ENCODE results near the gene OPRL1.
"Not testable (repeated sequence)": the region's sequence is repeated elsewhere in the genome, so short reads cannot be mapped to it uniquely, and the experiment has no call there.

The OPRL1 gene

DNA sequence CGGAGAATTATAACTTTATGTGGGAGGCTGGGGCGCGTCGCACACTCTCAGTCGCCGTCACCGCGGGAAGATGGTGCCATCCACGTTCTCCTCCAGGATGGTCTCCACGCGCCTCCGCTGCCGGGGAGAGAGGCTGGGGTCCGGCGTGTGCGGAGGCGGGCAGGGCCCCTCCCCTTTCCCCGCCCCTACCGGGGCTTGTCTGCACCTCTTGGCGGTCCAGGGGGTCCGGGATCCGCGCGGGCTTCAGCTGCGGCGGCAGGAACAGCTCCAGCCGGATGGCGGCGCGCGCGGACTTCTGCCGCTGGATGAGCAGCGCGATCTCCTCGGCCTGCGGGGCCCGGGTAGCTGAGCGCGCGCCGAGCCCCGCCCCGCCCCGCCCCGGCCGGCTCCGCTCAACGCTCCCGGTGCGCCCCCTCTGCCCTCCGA lies 3.5 kb downstream of the OPRL1 start:
- ChIA-PET POLR2A (no interaction called here), CTCF (interaction anchor here (0.6 to 8.7 kb wide), 12 partner anchors 15 to 108 kb away, joined by 3 to 51 read pairs (median 4); partner anchors contain the start of genes PRPF6 and TCEA2)
- DNase-seq (ENCODE audit: low read depth, low spot score): no peak
- TF ChIP-seq, protein P1, sequence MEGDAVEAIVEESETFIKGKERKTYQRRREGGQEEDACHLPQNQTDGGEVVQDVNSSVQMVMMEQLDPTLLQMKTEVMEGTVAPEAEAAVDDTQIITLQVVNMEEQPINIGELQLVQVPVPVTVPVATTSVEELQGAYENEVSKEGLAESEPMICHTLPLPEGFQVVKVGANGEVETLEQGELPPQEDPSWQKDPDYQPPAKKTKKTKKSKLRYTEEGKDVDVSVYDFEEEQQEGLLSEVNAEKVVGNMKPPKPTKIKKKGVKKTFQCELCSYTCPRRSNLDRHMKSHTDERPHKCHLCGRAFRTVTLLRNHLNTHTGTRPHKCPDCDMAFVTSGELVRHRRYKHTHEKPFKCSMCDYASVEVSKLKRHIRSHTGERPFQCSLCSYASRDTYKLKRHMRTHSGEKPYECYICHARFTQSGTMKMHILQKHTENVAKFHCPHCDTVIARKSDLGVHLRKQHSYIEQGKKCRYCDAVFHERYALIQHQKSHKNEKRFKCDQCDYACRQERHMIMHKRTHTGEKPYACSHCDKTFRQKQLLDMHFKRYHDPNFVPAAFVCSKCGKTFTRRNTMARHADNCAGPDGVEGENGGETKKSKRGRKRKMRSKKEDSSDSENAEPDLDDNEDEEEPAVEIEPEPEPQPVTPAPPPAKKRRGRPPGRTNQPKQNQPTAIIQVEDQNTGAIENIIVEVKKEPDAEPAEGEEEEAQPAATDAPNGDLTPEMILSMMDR (IDR thresholded peaks at IDR 0.05; ENCODE audit: insufficient read depth, low read length, missing control alignments): peak; percentile 78
- peak overlapping the region; percentile 52 for H3K4me3 ChIP-seq (ENCODE audit: low read depth, low read length)

DNA sequence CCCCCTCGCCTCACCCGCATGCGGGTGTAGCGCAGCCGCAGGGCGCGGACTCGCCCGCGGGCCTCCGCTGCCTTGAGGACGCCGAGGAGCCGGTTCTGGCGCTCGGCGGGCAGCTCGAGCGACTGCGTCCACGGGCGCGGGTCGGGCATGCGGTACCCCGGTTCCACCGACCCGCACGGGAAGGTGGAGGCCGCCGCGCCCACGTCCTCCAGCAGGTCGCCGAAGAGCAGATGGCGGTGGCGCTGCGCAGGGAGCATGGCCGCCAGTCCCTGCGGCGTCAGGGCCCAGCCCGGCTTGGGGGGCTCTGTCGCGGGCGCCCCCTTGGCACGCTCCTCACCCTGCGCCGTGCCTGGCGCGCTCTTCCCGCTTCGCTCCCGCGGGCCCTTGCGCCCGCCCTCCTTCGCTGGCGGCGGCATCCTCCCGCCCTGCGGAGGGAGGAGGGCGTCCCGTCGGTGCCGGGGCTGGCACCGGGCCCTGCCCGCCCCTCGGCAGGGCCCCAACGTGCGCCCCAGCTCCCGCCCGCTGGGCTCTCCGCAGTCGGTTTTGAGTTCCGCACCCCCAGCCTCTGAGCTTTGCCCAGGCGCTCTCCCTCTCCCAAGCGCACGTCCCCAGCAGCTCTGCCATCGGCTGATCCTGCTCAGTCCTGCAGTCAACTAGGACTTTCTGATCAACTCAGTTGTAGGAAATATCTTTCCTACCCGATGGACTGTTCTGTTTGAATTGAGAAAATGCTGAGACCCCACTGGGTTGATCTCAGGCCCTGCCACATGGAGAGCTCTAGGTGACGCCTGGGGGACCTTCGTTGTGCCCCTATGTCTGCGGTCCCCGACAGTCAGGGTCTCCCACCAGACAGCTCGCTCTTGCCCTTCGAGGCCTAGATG lies 4.2 kb downstream of the OPRL1 start, which contains the start of gene LKAAEAR1:
TSS of gene LKAAEAR1 (minus strand) at position 595 of the 881 bp plus-strand sequence. CDS start at position 416, 179 bp downstream.
- CTCF ChIA-PET: interaction anchor here (0.6 to 8.7 kb wide), 14 partner anchors 15 to 109 kb away, joined by 3 to 51 read pairs (median 4); partner anchors contain the start of genes NPBWR2, PRPF6 and TCEA2
- peak within 1 kb of the TSS; percentile 52 for H3K4me3 ChIP-seq (ENCODE audit: low read depth, low read length)
- TF ChIP-seq, protein P1 (IDR thresholded peaks at IDR 0.05; ENCODE audit: insufficient read depth, low read length, missing control alignments): no peak
- POLR2A ChIA-PET: interaction anchor here (1.0 kb wide), 1 partner anchor 219 kb away, joined by 3 read pairs; the partner anchor contains the start of gene TPD52L2
- DNase-seq (ENCODE audit: low read depth, low spot score): no peak

DNA sequence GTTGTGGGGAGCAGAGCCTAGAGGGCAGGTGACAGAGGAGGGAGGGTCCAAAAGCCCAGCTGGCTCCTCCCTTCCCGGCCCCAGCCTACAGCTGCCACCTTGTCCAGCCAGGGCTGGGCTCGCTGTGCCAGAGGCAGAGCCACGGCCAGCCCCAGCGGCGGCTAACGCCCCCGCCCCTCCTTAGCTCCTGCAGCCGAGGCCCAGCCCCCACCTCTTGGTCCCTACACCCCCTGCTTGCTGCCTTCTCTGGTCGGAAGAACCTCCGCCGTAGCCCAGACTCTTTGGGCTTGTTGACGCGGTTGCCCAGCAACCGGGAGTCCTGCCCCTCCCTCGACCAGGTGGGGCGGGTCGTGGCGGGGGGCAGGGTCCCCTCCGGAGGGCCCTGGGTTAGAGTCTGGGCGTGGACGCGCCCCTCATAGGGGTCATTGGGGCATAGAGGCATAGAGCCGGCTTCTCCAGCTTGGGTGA lies 4.8 kb downstream of the OPRL1 start:
- no peak for DNase-seq (ENCODE audit: low read depth, low spot score)
- POLR2A ChIA-PET: interaction anchor here (1.0 kb wide), 1 partner anchor 220 kb away, joined by 3 read pairs; the partner anchor contains the start of gene TPD52L2
- no peak overlapping the region for H3K4me3 ChIP-seq (ENCODE audit: low read depth, low read length)
- CTCF ChIA-PET: interaction anchor here (0.8 to 8.7 kb wide), 5 partner anchors 22 to 46 kb away, joined by 3 to 51 read pairs (median 4); partner anchors contain the start of genes NPBWR2 and TCEA2
- TF ChIP-seq, protein P1 (IDR thresholded peaks at IDR 0.05; ENCODE audit: insufficient read depth, low read length, missing control alignments): no peak

DNA sequence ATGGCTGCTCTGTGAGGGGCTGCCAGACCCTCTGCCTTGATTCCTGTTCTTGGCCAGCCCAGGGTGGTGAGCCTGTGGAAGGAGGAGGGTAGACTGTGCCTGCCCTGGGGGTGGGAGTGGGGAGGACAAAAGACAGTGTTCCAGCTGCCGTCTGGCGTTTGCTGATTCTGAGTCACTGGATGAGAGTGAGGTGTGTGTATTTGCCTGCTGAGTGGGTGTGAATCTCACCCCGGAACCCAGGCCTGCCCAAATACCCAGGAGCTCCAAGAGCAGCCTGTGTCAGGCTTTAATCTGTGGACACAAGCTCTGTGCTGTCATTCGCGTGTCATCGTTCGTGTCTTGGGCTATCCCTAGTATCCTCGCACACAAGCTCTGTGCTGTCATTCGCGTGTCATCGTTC lies 6.9 kb downstream of the OPRL1 start:
- no peak for DNase-seq (ENCODE audit: low read depth, low spot score)
- TF ChIP-seq, protein P1 (IDR thresholded peaks at IDR 0.05; ENCODE audit: insufficient read depth, low read length, missing control alignments): no peak
- POLR2A ChIA-PET: no interaction called here
- no peak overlapping the region for H3K4me3 ChIP-seq (ENCODE audit: low read depth, low read length)
- CTCF ChIA-PET: interaction anchor here (1.4 to 1.6 kb wide), 2 partner anchors 16 to 29 kb away, joined by 4 to 6 read pairs; no protein-coding TSS in a partner anchor

DNA sequence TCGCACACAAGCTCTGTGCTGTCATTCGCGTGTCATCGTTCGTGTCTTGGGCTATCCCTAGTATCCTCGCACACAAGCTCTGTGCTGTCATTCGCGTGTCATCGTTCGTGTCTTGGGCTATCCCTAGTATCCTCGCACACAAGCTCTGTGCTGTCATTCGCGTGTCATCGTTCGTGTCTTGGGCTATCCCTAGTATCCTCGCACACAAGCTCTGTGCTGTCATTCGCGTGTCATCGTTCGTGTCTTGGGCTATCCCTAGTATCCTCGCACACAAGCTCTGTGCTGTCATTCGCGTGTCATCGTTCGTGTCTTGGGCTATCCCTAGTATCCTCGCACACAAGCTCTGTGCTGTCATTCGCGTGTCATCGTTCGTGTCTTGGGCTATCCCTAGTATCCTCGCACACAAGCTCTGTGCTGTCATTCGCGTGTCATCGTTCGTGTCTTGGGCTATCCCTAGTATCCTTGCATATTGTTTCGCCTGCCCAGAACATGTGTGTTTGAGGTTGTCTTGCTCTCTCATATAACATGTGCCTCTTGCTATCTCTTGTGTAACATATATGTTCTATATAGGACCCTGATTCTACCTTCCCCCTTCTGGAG lies 7.4 kb downstream of the OPRL1 start:
- H3K4me3 ChIP-seq (ENCODE audit: low read depth, low read length); DNase-seq (ENCODE audit: low read depth, low spot score); POLR2A ChIA-PET: not testable (repeated sequence)
- CTCF ChIA-PET: interaction anchor here (1.6 kb wide), 1 partner anchor 30 kb away, joined by 6 read pairs; no protein-coding TSS in a partner anchor

DNA sequence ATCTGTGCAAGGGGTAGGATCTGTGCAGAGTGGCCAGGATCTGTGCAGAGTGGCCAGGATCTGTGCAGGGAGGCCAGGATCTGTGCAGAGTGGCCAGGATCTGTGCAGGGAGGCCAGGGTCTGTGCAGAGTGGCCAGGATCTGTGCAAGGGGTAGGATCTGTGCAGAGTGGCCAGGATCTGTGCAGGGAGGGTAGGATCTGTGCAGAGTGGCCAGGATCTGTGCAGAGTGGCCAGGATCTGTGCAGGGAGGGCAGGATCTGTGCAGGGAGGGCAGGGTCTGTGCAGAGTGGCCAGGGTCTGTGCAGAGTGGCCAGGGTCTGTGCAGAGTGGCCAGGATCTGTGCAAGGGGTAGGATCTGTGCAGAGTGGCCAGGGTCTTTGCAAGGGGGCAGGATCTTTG lies 8.7 kb downstream of the OPRL1 start:
- DNase-seq (ENCODE audit: low read depth, low spot score); CTCF ChIA-PET; H3K4me3 ChIP-seq (ENCODE audit: low read depth, low read length); POLR2A ChIA-PET: not testable (repeated sequence)

DNA sequence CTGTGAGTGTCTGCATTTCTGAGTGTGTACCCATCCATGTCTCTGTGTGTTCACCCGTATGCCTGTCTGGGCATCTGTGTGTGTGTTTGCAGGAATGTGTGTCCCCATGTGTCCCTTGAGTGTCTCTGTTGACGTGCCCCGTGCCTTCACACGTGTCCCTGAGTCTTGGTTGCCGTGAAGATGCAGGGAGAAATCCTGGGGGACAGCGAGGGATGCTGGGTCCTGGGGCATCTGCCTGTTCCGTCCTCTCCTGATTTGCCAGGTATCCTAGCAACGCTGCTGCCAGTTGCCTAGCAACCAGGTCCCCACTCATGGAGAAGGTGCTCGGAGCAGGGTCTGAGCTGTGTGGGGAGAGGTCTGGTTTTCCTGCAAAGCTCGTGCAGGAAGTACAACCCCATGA lies 10.3 kb downstream of the OPRL1 start:
- ChIA-PET POLR2A (no interaction called here), CTCF (interaction anchor here (1.2 kb wide), 1 partner anchor 8 kb away, joined by 3 read pairs; no protein-coding TSS in a partner anchor)
- no peak overlapping the region for H3K4me3 ChIP-seq (ENCODE audit: low read depth, low read length)
- DNase-seq (ENCODE audit: low read depth, low spot score): no peak
- TF ChIP-seq, protein P1 (IDR thresholded peaks at IDR 0.05; ENCODE audit: insufficient read depth, low read length, missing control alignments): no peak
